K562 (cell line): ENCODE data around the gene APC2. TPM values are rescaled to one million over a fixed set of nuclear protein-coding genes. Genes with fewer than 3 reads are reported as not detected.

ENCODE experiments used
- ATF1 ChIP-seq, 2 experiments: fragments of 450-650 bp in 1 of 2; IDR thresholded peaks; 2 replicates each; pipeline ENCODE4 v1.6.1; 2016; ENCODE audit warnings: missing compliant biosample characterization in 1 of 2, missing genetic modification characterization in 1 of 2
- CBFA2T2 ChIP-seq: fragments of 450-650 bp; conservative IDR thresholded peaks from 2 replicates; pipeline ENCODE4 v1.6.1; 2017; ENCODE audit warnings: mild to moderate bottlenecking
- NFIC ChIP-seq: fragments of 450-650 bp; IDR thresholded peaks from 2 replicates; pipeline ENCODE4 v1.6.1; 2017; ENCODE audit warnings: mild to moderate bottlenecking, inconsistent platforms
- RCOR1 ChIP-seq, 2 experiments: IDR thresholded peaks; 2 replicates each; pipeline ENCODE4 v1.6.1; 2012; ENCODE audit warnings: low read depth in 2 of 2, low read length in 2 of 2, borderline replicate concordance in 1 of 2, improper control_type of control experiment in 1 of 2
- SIRT6 ChIP-seq: IDR thresholded peaks from one replicate; pipeline ENCODE4 v1.6.1; 2012; ENCODE audit warnings: low read depth, mild to moderate bottlenecking, control low read depth, inconsistent platforms, low read length, moderate library complexity
- SMARCE1 ChIP-seq: fragments of 450-650 bp; IDR thresholded peaks from 2 replicates; pipeline ENCODE4 v1.7.1; 2016; ENCODE audit warnings: mild to moderate bottlenecking
- TAF15 ChIP-seq: fragments of 200-400 bp; formaldehyde crosslinking; IDR thresholded peaks from 2 replicates; pipeline ENCODE4 v1.6.1; 2017; ENCODE audit warnings: mild to moderate bottlenecking, low read depth, low read length, moderate library complexity
- WHSC1 ChIP-seq: IDR thresholded peaks from one replicate; pipeline ENCODE4 v1.6.1; 2012; ENCODE audit warnings: low read length, control low read depth, inconsistent platforms
- ZC3H8 ChIP-seq: fragments of 450-650 bp; IDR thresholded peaks from 2 replicates; pipeline ENCODE4 v1.6.1; 2017
- ZNF431 ChIP-seq: sonication (generic); formaldehyde crosslinking; IDR thresholded peaks from 2 replicates; pipeline ENCODE4 v1.8.0; 2022; ENCODE audit warnings: mild to moderate bottlenecking, missing genetic modification reagents
- polyA plus RNA-seq, 8 experiments: library from polyadenylated mRNA; depleted of rRNA in 4 of 8; stranded (reverse) in 5 of 8; unstranded in 3 of 8; fragments of >200 nt; fragmentation: Nextera tagmentation in 2 of 8; fragmentation: Illumina TruSeq in 1 of 8; extraction: Ambion mirVana in 2 of 8; extraction: Trizol in 1 of 8; gene quantifications; 2 replicates each; pipeline versions ENCODE4 v1.2.1 to v1.2.3, GENCODE V29; 2011 to 2014; ENCODE audit warnings: inconsistent platforms in 1 of 8, missing spikeins in 1 of 8
- total RNA-seq, 7 experiments: library from RNA; depleted of rRNA in 6 of 7; stranded (reverse); fragments of >200 nt in 6 of 7; fragmentation: Illumina TruSeq in 2 of 7; extraction: Trizol in 2 of 7; gene quantifications; 2 replicates each; pipeline versions ENCODE4 v1.2.1 to v1.2.3, GENCODE V29; 2011 to 2021; ENCODE audit warnings: low replicate concordance in 1 of 7
- TF ChIP-seq, protein P1 (sequence below): sonication (generic); formaldehyde crosslinking; IDR thresholded peaks from 2 replicates; pipeline ENCODE4 v1.8.1; 2023; ENCODE audit warnings: missing genetic modification reagents, mild to moderate bottlenecking, borderline replicate concordance
- TF ChIP-seq, protein P2 (sequence below): IDR thresholded peaks from 2 replicates; pipeline ENCODE4 v1.6.1; 2012; ENCODE audit warnings: low read depth, low read length, improper control_type of control experiment, borderline replicate concordance
- TF ChIP-seq, protein P3 (sequence below): fragments of 450-650 bp; formaldehyde crosslinking; IDR thresholded peaks from 2 replicates; pipeline ENCODE4 v1.4.0; 2020; ENCODE audit warnings: mild to moderate bottlenecking, moderate library complexity
- TF ChIP-seq, protein P4 (sequence below): fragments of 450-650 bp; IDR thresholded peaks from 2 replicates; pipeline ENCODE4 v1.6.1; 2016; ENCODE audit warnings: missing biosample characterization, missing genetic modification characterization
- TF ChIP-seq, protein P5 (sequence below): fragments of 450-650 bp; IDR thresholded peaks from 2 replicates; pipeline ENCODE4 v1.7.1; 2018; ENCODE audit warnings: mild to moderate bottlenecking, low read depth; ENCODE audit not compliant: partially characterized antibody

APC2 gene
- total and polyA plus RNA-seq, 9 of the 15 experiments (the other 6 are each of a cell fraction or from before 2014, with no cell fraction given): 0.01 to 0.40 (median 0.05) TPM; not detected in 3

DNA sequence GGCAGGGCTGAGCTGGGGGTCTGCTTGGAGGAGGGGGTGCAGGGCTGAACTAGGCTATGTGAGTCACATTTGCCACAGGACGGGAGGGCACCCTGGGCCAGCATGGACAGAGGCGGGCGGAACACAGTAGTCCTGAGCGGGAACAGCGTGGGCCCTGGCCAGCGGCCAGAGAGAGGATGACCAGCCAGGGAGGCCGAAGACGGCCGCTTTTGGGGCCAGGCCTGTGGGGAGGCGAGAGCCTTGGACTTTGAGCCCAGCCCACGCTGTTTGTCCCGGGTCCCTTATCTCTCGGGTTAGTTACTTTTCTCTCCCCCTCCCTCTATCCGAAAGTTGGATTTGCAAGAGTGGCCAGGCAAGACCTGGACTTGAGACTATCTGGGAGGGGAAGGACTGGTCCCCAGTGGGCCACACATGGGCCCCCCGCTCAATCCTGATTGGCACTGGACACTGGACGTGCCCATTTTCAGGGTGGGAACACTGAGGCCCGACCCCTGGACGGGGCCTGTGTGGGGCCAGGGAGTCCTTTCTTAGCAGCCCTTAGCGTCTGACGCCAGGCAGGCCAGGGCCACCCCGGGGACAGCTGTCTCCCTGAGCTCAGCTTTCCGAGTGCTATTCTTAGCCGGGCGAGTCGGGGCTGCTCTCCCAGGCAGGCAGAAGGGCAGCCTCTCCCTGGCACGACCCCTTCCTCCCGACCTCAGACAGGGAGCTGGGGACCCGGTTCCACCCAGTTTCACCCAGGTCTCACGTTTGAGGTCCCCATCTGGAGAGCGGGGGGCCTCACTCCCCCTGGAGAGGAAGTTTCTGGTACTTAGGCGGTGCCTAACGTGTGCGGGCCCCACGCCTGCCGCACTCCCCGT is 49.4 kb upstream of the APC2 start (continued):
- TF ChIP-seq, protein P1, sequence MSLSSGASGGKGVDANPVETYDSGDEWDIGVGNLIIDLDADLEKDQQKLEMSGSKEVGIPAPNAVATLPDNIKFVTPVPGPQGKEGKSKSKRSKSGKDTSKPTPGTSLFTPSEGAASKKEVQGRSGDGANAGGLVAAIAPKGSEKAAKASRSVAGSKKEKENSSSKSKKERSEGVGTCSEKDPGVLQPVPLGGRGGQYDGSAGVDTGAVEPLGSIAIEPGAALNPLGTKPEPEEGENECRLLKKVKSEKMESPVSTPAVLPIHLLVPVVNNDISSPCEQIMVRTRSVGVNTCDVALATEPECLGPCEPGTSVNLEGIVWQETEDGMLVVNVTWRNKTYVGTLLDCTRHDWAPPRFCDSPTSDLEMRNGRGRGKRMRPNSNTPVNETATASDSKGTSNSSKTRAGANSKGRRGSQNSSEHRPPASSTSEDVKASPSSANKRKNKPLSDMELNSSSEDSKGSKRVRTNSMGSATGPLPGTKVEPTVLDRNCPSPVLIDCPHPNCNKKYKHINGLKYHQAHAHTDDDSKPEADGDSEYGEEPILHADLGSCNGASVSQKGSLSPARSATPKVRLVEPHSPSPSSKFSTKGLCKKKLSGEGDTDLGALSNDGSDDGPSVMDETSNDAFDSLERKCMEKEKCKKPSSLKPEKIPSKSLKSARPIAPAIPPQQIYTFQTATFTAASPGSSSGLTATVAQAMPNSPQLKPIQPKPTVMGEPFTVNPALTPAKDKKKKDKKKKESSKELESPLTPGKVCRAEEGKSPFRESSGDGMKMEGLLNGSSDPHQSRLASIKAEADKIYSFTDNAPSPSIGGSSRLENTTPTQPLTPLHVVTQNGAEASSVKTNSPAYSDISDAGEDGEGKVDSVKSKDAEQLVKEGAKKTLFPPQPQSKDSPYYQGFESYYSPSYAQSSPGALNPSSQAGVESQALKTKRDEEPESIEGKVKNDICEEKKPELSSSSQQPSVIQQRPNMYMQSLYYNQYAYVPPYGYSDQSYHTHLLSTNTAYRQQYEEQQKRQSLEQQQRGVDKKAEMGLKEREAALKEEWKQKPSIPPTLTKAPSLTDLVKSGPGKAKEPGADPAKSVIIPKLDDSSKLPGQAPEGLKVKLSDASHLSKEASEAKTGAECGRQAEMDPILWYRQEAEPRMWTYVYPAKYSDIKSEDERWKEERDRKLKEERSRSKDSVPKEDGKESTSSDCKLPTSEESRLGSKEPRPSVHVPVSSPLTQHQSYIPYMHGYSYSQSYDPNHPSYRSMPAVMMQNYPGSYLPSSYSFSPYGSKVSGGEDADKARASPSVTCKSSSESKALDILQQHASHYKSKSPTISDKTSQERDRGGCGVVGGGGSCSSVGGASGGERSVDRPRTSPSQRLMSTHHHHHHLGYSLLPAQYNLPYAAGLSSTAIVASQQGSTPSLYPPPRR: no peak
- TF ChIP-seq ATF1 (CRISPR knock-in tag; IDR thresholded peaks at IDR 0.05) (no peak), ATF1 (tag; IDR thresholded peaks at IDR 0.05) (peak; percentile 14; the same call in 1 of the 2 replicates), RCOR1 (IDR thresholded peaks at IDR 0.05; ENCODE audit: borderline replicate concordance in 1 of 2, low read depth in 2 of 2, low read length in 2 of 2) (peak; percentile 75 to 96; a peak in 3 of 4 replicates), ZNF431 (CRISPR knock-in tag) (no peak), ZC3H8 (no peak), SIRT6 (no peak), SMARCE1 (no peak), NFIC (peak; percentile 90), WHSC1 (no peak), TAF15 (no peak), CBFA2T2 (no peak)
- TF ChIP-seq, protein P2, sequence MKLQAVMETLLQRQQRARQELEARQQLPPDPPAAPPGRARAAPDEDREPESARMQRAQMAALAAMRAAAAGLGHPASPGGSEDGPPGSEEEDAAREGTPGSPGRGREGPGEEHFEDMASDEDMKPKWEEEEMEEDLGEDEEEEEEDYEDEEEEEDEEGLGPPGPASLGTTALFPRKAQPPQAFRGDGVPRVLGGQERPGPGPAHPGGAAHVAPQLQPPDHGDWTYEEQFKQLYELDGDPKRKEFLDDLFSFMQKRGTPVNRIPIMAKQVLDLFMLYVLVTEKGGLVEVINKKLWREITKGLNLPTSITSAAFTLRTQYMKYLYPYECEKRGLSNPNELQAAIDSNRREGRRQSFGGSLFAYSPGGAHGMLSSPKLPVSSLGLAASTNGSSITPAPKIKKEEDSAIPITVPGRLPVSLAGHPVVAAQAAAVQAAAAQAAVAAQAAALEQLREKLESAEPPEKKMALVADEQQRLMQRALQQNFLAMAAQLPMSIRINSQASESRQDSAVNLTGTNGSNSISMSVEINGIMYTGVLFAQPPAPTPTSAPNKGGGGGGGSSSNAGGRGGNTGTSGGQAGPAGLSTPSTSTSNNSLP: no peak
- TF ChIP-seq, protein P3, sequence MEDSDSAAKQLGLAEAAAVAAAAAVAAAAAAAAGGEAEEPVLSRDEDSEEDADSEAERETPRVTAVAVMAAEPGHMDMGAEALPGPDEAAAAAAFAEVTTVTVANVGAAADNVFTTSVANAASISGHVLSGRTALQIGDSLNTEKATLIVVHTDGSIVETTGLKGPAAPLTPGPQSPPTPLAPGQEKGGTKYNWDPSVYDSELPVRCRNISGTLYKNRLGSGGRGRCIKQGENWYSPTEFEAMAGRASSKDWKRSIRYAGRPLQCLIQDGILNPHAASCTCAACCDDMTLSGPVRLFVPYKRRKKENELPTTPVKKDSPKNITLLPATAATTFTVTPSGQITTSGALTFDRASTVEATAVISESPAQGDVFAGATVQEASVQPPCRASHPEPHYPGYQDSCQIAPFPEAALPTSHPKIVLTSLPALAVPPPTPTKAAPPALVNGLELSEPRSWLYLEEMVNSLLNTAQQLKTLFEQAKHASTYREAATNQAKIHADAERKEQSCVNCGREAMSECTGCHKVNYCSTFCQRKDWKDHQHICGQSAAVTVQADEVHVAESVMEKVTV (CRISPR knock-in tag): no peak
- TF ChIP-seq, protein P4, sequence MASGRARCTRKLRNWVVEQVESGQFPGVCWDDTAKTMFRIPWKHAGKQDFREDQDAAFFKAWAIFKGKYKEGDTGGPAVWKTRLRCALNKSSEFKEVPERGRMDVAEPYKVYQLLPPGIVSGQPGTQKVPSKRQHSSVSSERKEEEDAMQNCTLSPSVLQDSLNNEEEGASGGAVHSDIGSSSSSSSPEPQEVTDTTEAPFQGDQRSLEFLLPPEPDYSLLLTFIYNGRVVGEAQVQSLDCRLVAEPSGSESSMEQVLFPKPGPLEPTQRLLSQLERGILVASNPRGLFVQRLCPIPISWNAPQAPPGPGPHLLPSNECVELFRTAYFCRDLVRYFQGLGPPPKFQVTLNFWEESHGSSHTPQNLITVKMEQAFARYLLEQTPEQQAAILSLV: no peak
- TF ChIP-seq, protein P5, sequence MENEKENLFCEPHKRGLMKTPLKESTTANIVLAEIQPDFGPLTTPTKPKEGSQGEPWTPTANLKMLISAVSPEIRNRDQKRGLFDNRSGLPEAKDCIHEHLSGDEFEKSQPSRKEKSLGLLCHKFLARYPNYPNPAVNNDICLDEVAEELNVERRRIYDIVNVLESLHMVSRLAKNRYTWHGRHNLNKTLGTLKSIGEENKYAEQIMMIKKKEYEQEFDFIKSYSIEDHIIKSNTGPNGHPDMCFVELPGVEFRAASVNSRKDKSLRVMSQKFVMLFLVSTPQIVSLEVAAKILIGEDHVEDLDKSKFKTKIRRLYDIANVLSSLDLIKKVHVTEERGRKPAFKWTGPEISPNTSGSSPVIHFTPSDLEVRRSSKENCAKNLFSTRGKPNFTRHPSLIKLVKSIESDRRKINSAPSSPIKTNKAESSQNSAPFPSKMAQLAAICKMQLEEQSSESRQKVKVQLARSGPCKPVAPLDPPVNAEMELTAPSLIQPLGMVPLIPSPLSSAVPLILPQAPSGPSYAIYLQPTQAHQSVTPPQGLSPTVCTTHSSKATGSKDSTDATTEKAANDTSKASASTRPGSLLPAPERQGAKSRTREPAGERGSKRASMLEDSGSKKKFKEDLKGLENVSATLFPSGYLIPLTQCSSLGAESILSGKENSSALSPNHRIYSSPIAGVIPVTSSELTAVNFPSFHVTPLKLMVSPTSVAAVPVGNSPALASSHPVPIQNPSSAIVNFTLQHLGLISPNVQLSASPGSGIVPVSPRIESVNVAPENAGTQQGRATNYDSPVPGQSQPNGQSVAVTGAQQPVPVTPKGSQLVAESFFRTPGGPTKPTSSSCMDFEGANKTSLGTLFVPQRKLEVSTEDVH: no peak
